Measurements from ENCODE around the gene CAB39L. TPM values are rescaled to one million over a fixed set of nuclear protein-coding genes. Genes with fewer than 3 reads are reported as not detected.
"Not testable (repeated sequence)": the region's sequence is repeated elsewhere in the genome, so short reads cannot be mapped to it uniquely, and the experiment has no call there.

The CAB39L gene
- polyA plus RNA-seq, 1 of the 3 experiments (the other 2 are of a cell fraction): 2.6 TPM

DNA sequence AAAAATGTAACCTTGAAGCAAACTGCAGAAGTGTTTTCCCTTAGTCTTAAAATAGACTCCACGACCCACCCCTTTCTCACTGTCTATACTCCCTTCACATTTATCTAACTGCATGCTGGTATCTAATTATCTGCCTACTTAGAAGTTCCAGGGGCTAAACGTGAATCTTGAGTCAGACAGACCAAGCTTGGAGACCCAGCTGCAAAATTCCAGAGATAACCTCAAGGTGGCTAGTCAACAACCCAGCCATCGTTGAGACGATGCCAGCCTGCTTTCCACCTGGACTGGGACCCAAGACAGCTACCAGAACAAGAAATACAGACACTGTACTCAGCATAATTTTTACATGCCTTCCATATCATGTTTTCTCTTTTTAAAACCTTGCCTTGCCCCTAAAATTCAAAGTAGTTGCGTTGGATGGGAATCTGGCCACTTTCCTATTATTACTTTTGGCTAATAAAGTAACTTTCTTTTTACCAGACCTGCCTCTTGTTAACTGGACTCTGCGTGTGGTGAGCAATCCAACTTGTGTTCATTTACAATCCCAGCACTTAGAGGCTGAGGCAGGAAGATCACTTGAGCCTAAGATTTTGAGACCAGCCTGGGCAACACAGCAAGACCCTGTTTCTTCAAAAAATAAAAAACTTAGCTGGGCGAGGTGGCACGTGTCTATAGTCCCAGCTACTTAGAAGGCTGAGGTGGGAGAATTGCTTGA, 113.9 kb downstream of the CAB39L start (continued):
- no peak for TF ChIP-seq RCOR1 (IDR thresholded peaks at IDR 0.05; ENCODE audit: low read length)
- no peak for TF ChIP-seq EZH2phosphoT487 (IDR thresholded peaks at IDR 0.05; ENCODE audit: borderline replicate concordance, low read depth)
- TF ChIP-seq POLR2AphosphoS5 (IDR thresholded peaks at IDR 0.05; ENCODE audit: low read depth, low read length): no peak
- no peak for TF ChIP-seq FOXJ3 (CRISPR knock-in tag; IDR thresholded peaks at IDR 0.05)

DNA sequence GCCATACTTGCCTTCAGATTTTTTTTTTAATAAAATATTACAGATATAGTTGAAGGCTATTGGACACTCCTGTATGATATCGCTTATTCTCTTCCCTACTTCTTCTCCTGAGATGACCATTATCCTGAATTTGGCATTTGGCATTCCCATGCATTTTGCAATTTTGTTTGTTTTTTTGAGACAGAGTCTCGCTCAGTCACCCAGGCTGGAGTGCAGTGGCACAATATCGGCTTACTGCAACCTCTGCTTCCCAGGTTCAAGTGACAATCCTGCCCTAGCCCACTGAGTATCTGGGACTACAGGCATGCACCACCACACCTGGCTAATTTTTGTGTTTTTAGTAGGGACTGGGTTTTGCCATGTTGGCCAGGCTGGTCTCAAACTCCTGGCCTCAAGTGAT, 116.7 kb downstream of the CAB39L start:
- not testable (repeated sequence) for H3K4me2 ChIP-seq

GRCh38 chr13:49326222-49326917, 117.5 kb downstream of the CAB39L start:
- Histone ChIP-seq H3K79me2 (ENCODE audit: insufficient read depth) (no peaks in the 10 kb centered on the region), H3K9me3 (no peaks in the 10 kb centered on the region), H2AFZ (ENCODE audit: low read depth) (no peak overlapping the region), H3K9ac (no peak overlapping the region), H3K4me2 (no peak overlapping the region), H3K36me3 (replicated peaks in 1 of 2; ENCODE audit: control insufficient read depth in 1 of 2, insufficient read depth in 2 of 2, low read length in 1 of 2) (no peaks in the 10 kb centered on the region), H3K4me3 (ENCODE audit: low read depth in 2 of 2, low read length in 1 of 2) (no peak overlapping the region), H4K20me1 (ENCODE audit: insufficient read depth) (no peaks in the 10 kb centered on the region), H3K4me1 (ENCODE audit: control insufficient read depth in 1 of 2, insufficient read depth in 2 of 2, low read depth in 1 of 2, low read length in 1 of 2) (no peaks in the 10 kb centered on the region), H3F3A (replicated peaks; ENCODE audit: insufficient read depth) (no peaks in the 10 kb centered on the region), H3K27ac (ENCODE audit: low read depth in 2 of 2, low read length in 1 of 2) (no peak overlapping the region), H3K27me3 (ENCODE audit: insufficient read depth) (no peaks in the 10 kb centered on the region), H3K9me2 (no peaks in the 10 kb centered on the region)
- DNase-seq: no peak
- POLR2A ChIA-PET: no interaction called here
- CTCF ChIA-PET: no interaction called here
- WGBS (ENCODE audit: low lambda C conversion rate): 82% methylated on average over 7 of the region's 7 CpGs
- TF ChIP-seq RCOR1 (IDR thresholded peaks at IDR 0.05; ENCODE audit: low read length): no peak
- TF ChIP-seq TCF12 (IDR thresholded peaks at IDR 0.05): no peak
- TF ChIP-seq, protein P1, sequence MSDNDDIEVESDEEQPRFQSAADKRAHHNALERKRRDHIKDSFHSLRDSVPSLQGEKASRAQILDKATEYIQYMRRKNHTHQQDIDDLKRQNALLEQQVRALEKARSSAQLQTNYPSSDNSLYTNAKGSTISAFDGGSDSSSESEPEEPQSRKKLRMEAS (IDR thresholded peaks at IDR 0.05; ENCODE audit: low read depth): no peak
- TF ChIP-seq MXI1 (IDR thresholded peaks at IDR 0.05; ENCODE audit: low read depth, low read length): no peak
- TF ChIP-seq, protein P2, sequence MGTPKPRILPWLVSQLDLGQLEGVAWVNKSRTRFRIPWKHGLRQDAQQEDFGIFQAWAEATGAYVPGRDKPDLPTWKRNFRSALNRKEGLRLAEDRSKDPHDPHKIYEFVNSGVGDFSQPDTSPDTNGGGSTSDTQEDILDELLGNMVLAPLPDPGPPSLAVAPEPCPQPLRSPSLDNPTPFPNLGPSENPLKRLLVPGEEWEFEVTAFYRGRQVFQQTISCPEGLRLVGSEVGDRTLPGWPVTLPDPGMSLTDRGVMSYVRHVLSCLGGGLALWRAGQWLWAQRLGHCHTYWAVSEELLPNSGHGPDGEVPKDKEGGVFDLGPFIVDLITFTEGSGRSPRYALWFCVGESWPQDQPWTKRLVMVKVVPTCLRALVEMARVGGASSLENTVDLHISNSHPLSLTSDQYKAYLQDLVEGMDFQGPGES (IDR thresholded peaks at IDR 0.05; ENCODE audit: low read depth, low read length): no peak
- no peak for TF ChIP-seq USF2 (IDR thresholded peaks at IDR 0.05; ENCODE audit: borderline replicate concordance, low read depth, low read length)
- no peak for TF ChIP-seq RAD21 (IDR thresholded peaks at IDR 0.05; ENCODE audit: low read length)

More for the DNA sequence above, 116.7 kb downstream of the CAB39L start:
- DNase-seq; H3K4me3 ChIP-seq (ENCODE audit: low read depth in 2 of 2, low read length in 1 of 2); POLR2A ChIA-PET; H3F3A ChIP-seq (replicated peaks; ENCODE audit: insufficient read depth); CTCF ChIA-PET; H2AFZ ChIP-seq (ENCODE audit: low read depth); H3K4me1 ChIP-seq (ENCODE audit: control insufficient read depth in 1 of 2, insufficient read depth in 2 of 2, low read depth in 1 of 2, low read length in 1 of 2); H4K20me1 ChIP-seq (ENCODE audit: insufficient read depth); H3K9ac ChIP-seq; H3K79me2 ChIP-seq (ENCODE audit: insufficient read depth); H3K36me3 ChIP-seq (replicated peaks in 1 of 2; ENCODE audit: control insufficient read depth in 1 of 2, insufficient read depth in 2 of 2, low read length in 1 of 2); H3K27ac ChIP-seq (ENCODE audit: low read depth in 2 of 2, low read length in 1 of 2); H3K9me3 ChIP-seq; H3K9me2 ChIP-seq; H3K27me3 ChIP-seq (ENCODE audit: insufficient read depth): not testable (repeated sequence)
- 96% methylated on average over 3 of the region's 3 CpGs for WGBS (ENCODE audit: low lambda C conversion rate)
